ENCODE data around the gene GNG12. TPM values are rescaled to one million over a fixed set of nuclear protein-coding genes. Genes with fewer than 3 reads are reported as not detected.

The GNG12 gene
- total and polyA plus RNA-seq, 8 donors, result 21.7 to 189 (median 59.6) TPM

- H3K27ac ChIP-seq, result peak overlapping the region in 3 of 5 donors; percentile 1 to 28 (median 18)
- intact Hi-C loops (cut with DNase I; ENCODE audit: low total_unique reads), result no loop called here
- H3K9me3 ChIP-seq, result no peaks in the 10 kb centered on the region
- TF ChIP-seq CTCF (IDR thresholded peaks at IDR 0.05) (no peak), POLR2AphosphoS5 (IDR thresholded peaks at IDR 0.05) (no peak)
- no peaks in the 10 kb centered on the region for H3K27me3 ChIP-seq
- DNase-seq, result no peak
- no peak overlapping the region for H3K4me3 ChIP-seq
- H3K4me1 ChIP-seq, result peaks cover 15 to 83% (median 58%) of the 10 kb centered on the region in 4 donors
- 77 to 85% (median 81%) methylated on average over 3 of the region's 3 CpGs for WGBS, 5 donors
- no peaks in the 10 kb centered on the region for H3K36me3 ChIP-seq
Observed at GRCh38 chr1:67740543-67740942, 92.7 kb downstream of the GNG12 start.

- no peak for DNase-seq
- Histone ChIP-seq H3K4me3 (no peak overlapping the region), H3K27ac (no peak overlapping the region), H3K4me1 (peaks cover 14 to 85% (median 59%) of the 10 kb centered on the region in 4 donors), H3K27me3 (no peaks in the 10 kb centered on the region), H3K36me3 (no peaks in the 10 kb centered on the region), H3K9me3 (no peaks in the 10 kb centered on the region)
- intact Hi-C loops (cut with DNase I; ENCODE audit: low total_unique reads), result no loop called here
- no peak for TF ChIP-seq POLR2A (IDR thresholded peaks at IDR 0.05)
- TF ChIP-seq CTCF (IDR thresholded peaks at IDR 0.05), result no peak
- 94 to 97% (median 95%) methylated on average over 5 of the region's 5 CpGs for WGBS, 5 donors
Observed at GRCh38 chr1:67739361-67739760, 93.9 kb downstream of the GNG12 start.

- H3K36me3 ChIP-seq, result no peaks in the 10 kb centered on the region
- intact Hi-C loops (cut with DNase I; ENCODE audit: low total_unique reads), result no loop called here
- H3K4me1 ChIP-seq, result peaks cover 23 to 87% (median 65%) of the 10 kb centered on the region in 4 donors
- H3K27ac ChIP-seq, result peak overlapping the region in 1 of 5 donors; percentile 3
- no peaks in the 10 kb centered on the region for H3K9me3 ChIP-seq
- 38 to 67% (median 49%) methylated on average over 4 of the region's 4 CpGs for WGBS, 5 donors
- DNase-seq, result no peak
- H3K27me3 ChIP-seq, result no peaks in the 10 kb centered on the region
- H3K4me3 ChIP-seq, result no peak overlapping the region
- no peak for TF ChIP-seq POLR2AphosphoS5 (IDR thresholded peaks at IDR 0.05)
- TF ChIP-seq CTCF (IDR thresholded peaks at IDR 0.05), result no peak
Observed at GRCh38 chr1:67738401-67738800, 94.9 kb downstream of the GNG12 start.

- no peak overlapping the region for H3K4me3 ChIP-seq
- H3K27ac ChIP-seq, result no peak overlapping the region
- H3K27me3 ChIP-seq, result no peaks in the 10 kb centered on the region
- no peaks in the 10 kb centered on the region for H3K36me3 ChIP-seq
- DNase-seq, result no peak
- no peaks in the 10 kb centered on the region for H3K9me3 ChIP-seq
- 87 to 97% (median 95%) methylated on average over 3 of the region's 3 CpGs for WGBS, 5 donors
- peaks cover 26 to 87% (median 66%) of the 10 kb centered on the region in 4 donors for H3K4me1 ChIP-seq
- intact Hi-C loops (cut with DNase I; ENCODE audit: low total_unique reads), result no loop called here
- TF ChIP-seq CTCF (IDR thresholded peaks at IDR 0.05), result no peak
- no peak for TF ChIP-seq EP300 (IDR thresholded peaks at IDR 0.05)
Observed at GRCh38 chr1:67737875-67738274, 95.4 kb downstream of the GNG12 start.

GRCh38 chr1:67736750-67737149 lies 96.5 kb downstream of the GNG12 start:
- 87 to 93% (median 92%) methylated on average over 3 of the region's 3 CpGs for WGBS, 5 donors
- no peak for DNase-seq
- intact Hi-C loops (cut with DNase I; ENCODE audit: low total_unique reads), result no loop called here
- H3K36me3 ChIP-seq, result no peaks in the 10 kb centered on the region
- no peaks in the 10 kb centered on the region for H3K9me3 ChIP-seq
- TF ChIP-seq POLR2AphosphoS5 (IDR thresholded peaks at IDR 0.05), result no peak
- H3K4me3 ChIP-seq, result peak overlapping the region in 1 of 4 donors; percentile 3
- H3K4me1 ChIP-seq, result peaks cover 30 to 83% (median 68%) of the 10 kb centered on the region in 4 donors
- H3K27me3 ChIP-seq, result no peaks in the 10 kb centered on the region
- peak overlapping the region; percentile 69 to 87 (median 86) for H3K27ac ChIP-seq

Measured in stomach (tissue), 9 donors.